ENCODE measurements around the gene ZIC1. TPM values are rescaled to one million over a fixed set of nuclear protein-coding genes. Genes with fewer than 3 reads are reported as not detected.

The ZIC1 gene
- total RNA-seq, 1 experiment from 2014 or later, result not detected

GRCh38 chr3:147419781-147420224, 10.6 kb downstream of the ZIC1 start:
- H4K20me1 ChIP-seq (ENCODE audit: control insufficient read depth, insufficient read depth, insufficient read length), result no peaks in the 10 kb centered on the region
- Mint-ChIP-seq H3K27me3 (ENCODE audit: low read depth) (peaks cover 100% of the 10 kb centered on the region), H3K4me3 (peak overlapping the region; percentile 57 to 82), H3K9me3 (no peaks in the 10 kb centered on the region; a peak in 2 of 5 replicates), H3K4me1 (peaks cover 35 to 61% of the 10 kb centered on the region in 2 experiments), H3K27ac (no peak overlapping the region), H3K36me3 (ENCODE audit: insufficient read depth in 1 of 3, low read depth in 3 of 3) (no peaks in the 10 kb centered on the region; a peak in 1 of 7 replicates)
- H2BK5ac ChIP-seq (ENCODE audit: insufficient read length, low read length), result no peak overlapping the region
- peak overlapping the region; percentile 63 for H3K4me2 ChIP-seq (ENCODE audit: insufficient read depth, insufficient read length, low read length)
- peaks cover 22% of the 10 kb centered on the region for H3K23me2 ChIP-seq (ENCODE audit: insufficient read length, low read depth, low read length, poor library complexity, severe bottlenecking)
- no peak overlapping the region for H3K4ac ChIP-seq (ENCODE audit: low read depth, low read length)
- no peak overlapping the region for H3K27ac ChIP-seq (ENCODE audit: insufficient read length, low read depth, low read length)
- H2AK5ac ChIP-seq (ENCODE audit: insufficient read length, low read length), result no peak overlapping the region
- no peak overlapping the region for H2BK12ac ChIP-seq (ENCODE audit: insufficient read length, low read depth, low read length)
- peaks cover 5% of the 10 kb centered on the region; the same call in 1 of the 2 replicates for H3K4me1 ChIP-seq (ENCODE audit: insufficient read depth, low read length)
- no peak overlapping the region for H4K5ac ChIP-seq (ENCODE audit: insufficient read length, low read depth, low read length)
- no peak overlapping the region for H3K18ac ChIP-seq (ENCODE audit: insufficient read length, low read depth, low read length)
- H2BK20ac ChIP-seq (ENCODE audit: low read depth, low read length, poor library complexity, severe bottlenecking), result no peak overlapping the region
- no peak overlapping the region for H3K23ac ChIP-seq (ENCODE audit: insufficient read length, low read depth, low read length)
- no peak overlapping the region for H2BK15ac ChIP-seq (ENCODE audit: low read depth, low read length)
- no CpG with 5 or more reads among the region's 10 CpGs for WGBS (ENCODE audit: extremely low coverage, insufficient read length, low lambda C conversion rate)
- no peaks in the 10 kb centered on the region for H3K79me2 ChIP-seq (ENCODE audit: insufficient read depth, low read length)
- no peak for DNase-seq
- no peak overlapping the region for H2AFZ ChIP-seq (ENCODE audit: low read length)
- H3K9ac ChIP-seq (ENCODE audit: extremely low read depth, insufficient read length, low read length), result no peak overlapping the region
- H3K14ac ChIP-seq (ENCODE audit: insufficient read depth, low read length), result no peak overlapping the region
- no peak overlapping the region for H2BK120ac ChIP-seq (ENCODE audit: low read depth, low read length, poor library complexity, severe bottlenecking)
- peaks cover 85% of the 10 kb centered on the region for H3K27me3 ChIP-seq (ENCODE audit: insufficient read depth, low read length)
- H4K8ac ChIP-seq (replicated peaks; ENCODE audit: insufficient read length, low read depth, low read length), result no peak overlapping the region
- H3K56ac ChIP-seq (ENCODE audit: insufficient read length, low read depth, low read length), result no peak overlapping the region
- TF ChIP-seq CTCF (conservative IDR thresholded peaks at IDR 0.05), result no peak
- no peaks in the 10 kb centered on the region for H3K79me1 ChIP-seq (ENCODE audit: insufficient read depth, low read depth, low read length, poor library complexity, severe bottlenecking)
- no peaks in the 10 kb centered on the region for H3K9me3 ChIP-seq (ENCODE audit: control insufficient read depth, low read depth, low read length)
- no peak overlapping the region for H3T11ph ChIP-seq (ENCODE audit: low read length)
- H4K91ac ChIP-seq (ENCODE audit: insufficient read length, low read depth, low read length), result no peak overlapping the region
